ENCODE results near the gene CCDC91. TPM values are rescaled to one million over a fixed set of nuclear protein-coding genes. Genes with fewer than 3 reads are reported as not detected.

CCDC91 gene
- polyA plus RNA-seq, 1 donor from 2014 or later: 11.6 TPM

DNA sequence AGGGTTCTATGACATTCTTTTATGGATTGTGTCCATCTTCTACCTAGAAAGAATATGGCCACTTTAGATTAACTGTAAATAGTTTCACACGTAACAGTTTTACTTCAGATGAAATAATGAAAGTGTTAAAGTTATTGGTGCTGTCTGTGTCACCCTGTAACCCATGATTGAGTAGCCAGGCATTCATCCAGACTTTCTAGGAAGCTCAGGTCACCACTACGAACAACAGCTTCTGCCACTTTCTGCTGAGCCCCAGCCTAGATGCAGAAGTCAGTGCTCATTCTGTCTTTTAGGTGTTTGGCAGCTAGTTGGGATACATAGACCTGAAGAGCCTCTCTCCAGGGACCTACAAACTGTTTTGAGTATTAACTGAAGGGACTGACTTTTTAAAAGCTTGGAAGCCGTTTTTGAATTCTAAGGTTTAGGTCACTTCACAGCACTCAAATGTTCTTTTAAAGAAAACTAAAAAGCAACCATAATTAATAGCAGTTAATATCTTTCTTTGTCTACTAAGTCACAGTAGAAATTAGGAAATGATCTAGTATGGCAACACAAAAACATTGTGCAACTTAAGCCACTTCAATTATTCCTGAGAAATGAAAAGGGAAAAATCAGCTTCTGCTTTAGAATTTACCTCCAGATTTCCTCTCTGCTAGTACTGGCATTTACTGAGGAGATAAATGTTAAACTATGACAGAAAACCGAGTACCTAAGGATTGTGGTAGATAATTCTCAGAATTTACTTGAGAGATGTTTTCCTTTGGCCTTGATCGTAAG lies 266.9 kb downstream of the CCDC91 start (continued):
- TF ChIP-seq EZH2 (IDR thresholded peaks at IDR 0.05; ENCODE audit: borderline replicate concordance, insufficient read depth, low read length, poor library complexity, severe bottlenecking): no peak

DNA sequence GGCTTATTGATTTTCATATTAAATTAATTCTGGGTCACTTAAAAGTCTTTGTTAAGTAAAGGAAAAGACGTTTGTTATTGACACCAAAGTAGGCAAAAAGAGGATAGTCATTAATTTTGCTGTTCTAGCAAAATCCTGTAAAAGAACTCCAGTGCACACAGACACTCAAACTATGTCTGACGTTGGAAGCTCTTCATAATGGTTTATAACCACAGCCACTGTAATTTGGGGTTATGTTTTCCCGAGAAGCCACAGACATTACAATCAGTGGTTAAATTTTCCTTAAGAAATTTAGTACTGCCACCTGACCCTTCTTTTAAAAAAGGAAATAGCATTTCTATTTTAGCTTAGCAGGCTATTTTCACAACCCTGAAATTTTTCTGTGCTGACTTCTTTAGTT lies 267.5 kb downstream of the CCDC91 start:
- no peak overlapping the region for H3K4me3 ChIP-seq (ENCODE audit: low read length)
- H3K27ac ChIP-seq (ENCODE audit: low read length): no peak overlapping the region
- H3K9me3 ChIP-seq (ENCODE audit: low read length): no peaks in the 10 kb centered on the region
- no peaks in the 10 kb centered on the region for H3K36me3 ChIP-seq (ENCODE audit: insufficient read depth, low read length)
- H3K4me2 ChIP-seq (ENCODE audit: low read length): no peak overlapping the region
- H3F3A ChIP-seq (ENCODE audit: insufficient read depth, low read length, poor library complexity, severe bottlenecking): no peaks in the 10 kb centered on the region
- no peaks in the 10 kb centered on the region for H4K20me1 ChIP-seq (ENCODE audit: insufficient read depth)
- TF ChIP-seq RAD21 (conservative IDR thresholded peaks at IDR 0.05) (no peak), EZH2 (IDR thresholded peaks at IDR 0.05; ENCODE audit: borderline replicate concordance, insufficient read depth, low read length, poor library complexity, severe bottlenecking) (no peak), MXI1 (conservative IDR thresholded peaks at IDR 0.05; ENCODE audit: poor library complexity, severe bottlenecking) (no peak), SMC3 (conservative IDR thresholded peaks at IDR 0.05; ENCODE audit: poor library complexity) (no peak), TAF1 (IDR thresholded peaks at IDR 0.05; ENCODE audit: low read depth) (no peak), POLR2AphosphoS5 (IDR thresholded peaks at IDR 0.05) (no peak), EP300 (conservative IDR thresholded peaks at IDR 0.05; ENCODE audit: poor library complexity, severe bottlenecking) (no peak)
- TF ChIP-seq, protein P1, sequence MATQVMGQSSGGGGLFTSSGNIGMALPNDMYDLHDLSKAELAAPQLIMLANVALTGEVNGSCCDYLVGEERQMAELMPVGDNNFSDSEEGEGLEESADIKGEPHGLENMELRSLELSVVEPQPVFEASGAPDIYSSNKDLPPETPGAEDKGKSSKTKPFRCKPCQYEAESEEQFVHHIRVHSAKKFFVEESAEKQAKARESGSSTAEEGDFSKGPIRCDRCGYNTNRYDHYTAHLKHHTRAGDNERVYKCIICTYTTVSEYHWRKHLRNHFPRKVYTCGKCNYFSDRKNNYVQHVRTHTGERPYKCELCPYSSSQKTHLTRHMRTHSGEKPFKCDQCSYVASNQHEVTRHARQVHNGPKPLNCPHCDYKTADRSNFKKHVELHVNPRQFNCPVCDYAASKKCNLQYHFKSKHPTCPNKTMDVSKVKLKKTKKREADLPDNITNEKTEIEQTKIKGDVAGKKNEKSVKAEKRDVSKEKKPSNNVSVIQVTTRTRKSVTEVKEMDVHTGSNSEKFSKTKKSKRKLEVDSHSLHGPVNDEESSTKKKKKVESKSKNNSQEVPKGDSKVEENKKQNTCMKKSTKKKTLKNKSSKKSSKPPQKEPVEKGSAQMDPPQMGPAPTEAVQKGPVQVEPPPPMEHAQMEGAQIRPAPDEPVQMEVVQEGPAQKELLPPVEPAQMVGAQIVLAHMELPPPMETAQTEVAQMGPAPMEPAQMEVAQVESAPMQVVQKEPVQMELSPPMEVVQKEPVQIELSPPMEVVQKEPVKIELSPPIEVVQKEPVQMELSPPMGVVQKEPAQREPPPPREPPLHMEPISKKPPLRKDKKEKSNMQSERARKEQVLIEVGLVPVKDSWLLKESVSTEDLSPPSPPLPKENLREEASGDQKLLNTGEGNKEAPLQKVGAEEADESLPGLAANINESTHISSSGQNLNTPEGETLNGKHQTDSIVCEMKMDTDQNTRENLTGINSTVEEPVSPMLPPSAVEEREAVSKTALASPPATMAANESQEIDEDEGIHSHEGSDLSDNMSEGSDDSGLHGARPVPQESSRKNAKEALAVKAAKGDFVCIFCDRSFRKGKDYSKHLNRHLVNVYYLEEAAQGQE (IDR thresholded peaks at IDR 0.05; ENCODE audit: borderline replicate concordance): no peak
- TF ChIP-seq, protein P2, sequence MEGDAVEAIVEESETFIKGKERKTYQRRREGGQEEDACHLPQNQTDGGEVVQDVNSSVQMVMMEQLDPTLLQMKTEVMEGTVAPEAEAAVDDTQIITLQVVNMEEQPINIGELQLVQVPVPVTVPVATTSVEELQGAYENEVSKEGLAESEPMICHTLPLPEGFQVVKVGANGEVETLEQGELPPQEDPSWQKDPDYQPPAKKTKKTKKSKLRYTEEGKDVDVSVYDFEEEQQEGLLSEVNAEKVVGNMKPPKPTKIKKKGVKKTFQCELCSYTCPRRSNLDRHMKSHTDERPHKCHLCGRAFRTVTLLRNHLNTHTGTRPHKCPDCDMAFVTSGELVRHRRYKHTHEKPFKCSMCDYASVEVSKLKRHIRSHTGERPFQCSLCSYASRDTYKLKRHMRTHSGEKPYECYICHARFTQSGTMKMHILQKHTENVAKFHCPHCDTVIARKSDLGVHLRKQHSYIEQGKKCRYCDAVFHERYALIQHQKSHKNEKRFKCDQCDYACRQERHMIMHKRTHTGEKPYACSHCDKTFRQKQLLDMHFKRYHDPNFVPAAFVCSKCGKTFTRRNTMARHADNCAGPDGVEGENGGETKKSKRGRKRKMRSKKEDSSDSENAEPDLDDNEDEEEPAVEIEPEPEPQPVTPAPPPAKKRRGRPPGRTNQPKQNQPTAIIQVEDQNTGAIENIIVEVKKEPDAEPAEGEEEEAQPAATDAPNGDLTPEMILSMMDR (IDR thresholded peaks at IDR 0.05; ENCODE audit: poor library complexity, severe bottlenecking): no peak
- no peaks in the 10 kb centered on the region for H3K27me3 ChIP-seq (ENCODE audit: insufficient read depth, low read depth, low read length)
- H3K9ac ChIP-seq (ENCODE audit: low read length): no peak overlapping the region
- no peaks in the 10 kb centered on the region for H3K79me2 ChIP-seq (replicated peaks; ENCODE audit: insufficient read depth, low read length)
- no peak overlapping the region for H2AFZ ChIP-seq (ENCODE audit: low read depth, low read length)
- no peaks in the 10 kb centered on the region for H3K9me2 ChIP-seq (ENCODE audit: insufficient read depth, low read length)

DNA sequence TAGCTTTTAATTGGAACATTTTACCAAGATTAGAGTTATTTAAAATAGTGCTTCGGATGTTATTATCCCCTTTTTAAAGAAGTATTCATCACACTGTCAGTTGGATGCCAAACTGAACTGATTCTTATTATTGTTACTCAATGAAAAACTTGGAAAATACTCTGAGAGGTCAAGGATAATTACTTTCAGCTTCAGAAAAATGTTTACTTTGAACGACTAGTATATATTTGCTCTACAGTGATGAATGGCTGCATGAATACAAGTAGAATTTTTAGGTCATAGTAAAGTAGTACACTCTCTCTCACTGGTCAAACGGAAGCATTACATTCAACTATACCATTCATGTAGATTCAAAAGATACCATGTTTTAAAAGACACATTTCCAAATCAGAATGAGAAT lies 269.2 kb downstream of the CCDC91 start:
- Histone ChIP-seq H2AFZ (ENCODE audit: low read depth, low read length) (no peak overlapping the region), H4K20me1 (ENCODE audit: insufficient read depth) (no peaks in the 10 kb centered on the region), H3K36me3 (ENCODE audit: insufficient read depth, low read length) (no peaks in the 10 kb centered on the region), H3K27me3 (ENCODE audit: insufficient read depth, low read depth, low read length) (no peaks in the 10 kb centered on the region), H3K4me2 (ENCODE audit: low read length) (no peak overlapping the region), H3K9ac (ENCODE audit: low read length) (no peak overlapping the region), H3K9me3 (ENCODE audit: low read length) (no peaks in the 10 kb centered on the region), H3K79me2 (replicated peaks; ENCODE audit: insufficient read depth, low read length) (no peaks in the 10 kb centered on the region), H3K9me2 (ENCODE audit: insufficient read depth, low read length) (no peaks in the 10 kb centered on the region), H3K27ac (ENCODE audit: low read length) (no peak overlapping the region), H3K4me3 (ENCODE audit: low read length) (no peak overlapping the region), H3F3A (ENCODE audit: insufficient read depth, low read length, poor library complexity, severe bottlenecking) (no peaks in the 10 kb centered on the region)
- TF ChIP-seq MXI1 (conservative IDR thresholded peaks at IDR 0.05; ENCODE audit: poor library complexity, severe bottlenecking): no peak
- no peak for TF ChIP-seq TAF1 (IDR thresholded peaks at IDR 0.05; ENCODE audit: low read depth)
- TF ChIP-seq SMC3 (conservative IDR thresholded peaks at IDR 0.05; ENCODE audit: poor library complexity): no peak
- TF ChIP-seq RAD21 (conservative IDR thresholded peaks at IDR 0.05): no peak
- TF ChIP-seq EZH2 (IDR thresholded peaks at IDR 0.05; ENCODE audit: borderline replicate concordance, insufficient read depth, low read length, poor library complexity, severe bottlenecking): no peak
- TF ChIP-seq, protein P1 (IDR thresholded peaks at IDR 0.05; ENCODE audit: borderline replicate concordance): no peak
- TF ChIP-seq POLR2AphosphoS5 (IDR thresholded peaks at IDR 0.05): no peak
- TF ChIP-seq, protein P2 (IDR thresholded peaks at IDR 0.05; ENCODE audit: poor library complexity, severe bottlenecking): no peak
- no peak for TF ChIP-seq EP300 (conservative IDR thresholded peaks at IDR 0.05; ENCODE audit: poor library complexity, severe bottlenecking)

All from neural cell (in vitro differentiated cells).